Calu3 (cell line): ENCODE results near the gene TP53BP1. TPM values are rescaled to one million over a fixed set of nuclear protein-coding genes. Genes with fewer than 3 reads are reported as not detected.

Source experiments
- BruUV-seq: library from RNA; stranded (reverse); fragments of 400-500 nt; replicated peaks from 2 replicates; lab custom pipeline; 2021; lab: Mats Ljungman, UMichigan
- CTCF ChIA-PET: fragments of 300-600 bp; sonication (Branson Sonifier 250); formaldehyde crosslinking; loops from one replicate; lab custom pipeline; 2022; ENCODE audit warnings: antibody characterized with exemption; lab: Charles Lee
- DNase-seq: peaks from one replicate; pipeline ENCODE4 v3.0.0; 2022
- H3K27ac Mint-ChIP-seq: one replicate; pipeline ENCODE4 v1.8.0; 2022; ENCODE audit warnings: mixed read lengths; ENCODE audit not compliant: unreplicated experiment
- H3K27me3 Mint-ChIP-seq: one replicate; pipeline ENCODE4 v1.8.0; 2022; ENCODE audit warnings: mixed read lengths; ENCODE audit not compliant: unreplicated experiment
- H3K36me3 Mint-ChIP-seq: one replicate; pipeline ENCODE4 v1.8.0; 2022; ENCODE audit warnings: mild to moderate bottlenecking, moderate library complexity, mixed read lengths; ENCODE audit not compliant: insufficient read depth, unreplicated experiment
- H3K4me1 Mint-ChIP-seq: one replicate; pipeline ENCODE4 v1.8.0; 2022; ENCODE audit warnings: mild to moderate bottlenecking, low read depth, mixed read lengths; ENCODE audit not compliant: unreplicated experiment
- H3K4me3 Mint-ChIP-seq: one replicate; pipeline ENCODE4 v1.8.0; 2022; ENCODE audit warnings: mild to moderate bottlenecking, low read depth, moderate library complexity, mixed read lengths; ENCODE audit not compliant: unreplicated experiment
- H3K9me3 Mint-ChIP-seq: one replicate; pipeline ENCODE4 v1.8.0; 2022; ENCODE audit warnings: low read depth, mixed read lengths; ENCODE audit not compliant: unreplicated experiment
- CTCF ChIP-seq: fragments of 200-600 bp; IDR thresholded peaks from one replicate; pipeline ENCODE4 v1.8.0; 2022; ENCODE audit warnings: antibody characterized with exemption; ENCODE audit not compliant: unreplicated experiment
- intact Hi-C: fragments of 100-400 bp; cut with micrococcal nuclease; formaldehyde crosslinking; loops from one replicate; pipeline ENCODE4 v1.10.0; 2022; ENCODE audit not compliant: unreplicated experiment
- total RNA-seq: library from RNA; stranded (reverse); gene quantifications from 2 replicates; pipeline ENCODE4 v1.2.3, GENCODE V29; 2022

TP53BP1 gene
- total RNA-seq, 1 experiment from 2014 or later: 36.2 TPM

- Mint-ChIP-seq H3K9me3 (no peaks in the 10 kb centered on the region), H3K27ac (peak within 1 kb of the TSS; percentile 36), H3K4me3 (peak within 1 kb of the TSS; percentile 88), H3K36me3 (peaks cover 23% of the 10 kb centered on the region), H3K27me3 (no peaks in the 10 kb centered on the region), H3K4me1 (peaks cover 22% of the 10 kb centered on the region)
- TF ChIP-seq CTCF: no peak
- CTCF ChIA-PET: interaction anchor here (0.6 to 0.9 kb wide), 2 partner anchors 11 to 491 kb away, joined by 3 to 7 read pairs; no protein-coding TSS in a partner anchor
- BruUV-seq: no TSS peak
- peak; percentile 79 for DNase-seq
- intact Hi-C loops: no loop called here
Observed at GRCh38 chr15:43370975-43371974, 121.7 kb downstream of the TP53BP1 start, which contains the start of the genes TUBGCP4 and ZSCAN29. Gene TUBGCP4, plus strand, starts transcription at chr15:43371101. Its CDS starts 254 bp downstream, at chr15:43371355. Gene ZSCAN29, minus strand, starts transcription at chr15:43371043. Its CDS starts 1,130 bp downstream, at chr15:43369913.

- TF ChIP-seq CTCF: no peak
- Mint-ChIP-seq H3K36me3 (peaks cover 23% of the 10 kb centered on the region), H3K4me1 (peaks cover 22% of the 10 kb centered on the region), H3K27me3 (no peaks in the 10 kb centered on the region), H3K4me3 (peak overlapping the region; percentile 88), H3K27ac (peak overlapping the region; percentile 36), H3K9me3 (no peaks in the 10 kb centered on the region)
- intact Hi-C loops: no loop called here
- BruUV-seq: no TSS peak
- CTCF ChIA-PET: interaction anchor here (0.6 to 0.9 kb wide), 2 partner anchors 11 to 491 kb away, joined by 3 to 7 read pairs; no protein-coding TSS in a partner anchor
- no peak for DNase-seq
Observed at GRCh38 chr15:43370310-43370974, 122.5 kb downstream of the TP53BP1 start.

- no peak for TF ChIP-seq CTCF
- peaks cover 33% of the 10 kb centered on the region for H3K36me3 Mint-ChIP-seq
- CTCF ChIA-PET: no interaction called here
- no peak overlapping the region for H3K27ac Mint-ChIP-seq
- DNase-seq: no peak
- H3K27me3 Mint-ChIP-seq: no peaks in the 10 kb centered on the region
- peaks cover 7% of the 10 kb centered on the region for H3K9me3 Mint-ChIP-seq
- no peaks in the 10 kb centered on the region for H3K4me1 Mint-ChIP-seq
- intact Hi-C loops: no loop called here
- no TSS peak for BruUV-seq
- no peak overlapping the region for H3K4me3 Mint-ChIP-seq
Observed at GRCh38 chr15:43361313-43361903, 131.5 kb downstream of the TP53BP1 start.

- DNase-seq: no peak
- Mint-ChIP-seq H3K9me3 (peaks cover 7% of the 10 kb centered on the region), H3K27ac (no peak overlapping the region), H3K4me1 (no peaks in the 10 kb centered on the region), H3K27me3 (no peaks in the 10 kb centered on the region), H3K4me3 (no peak overlapping the region), H3K36me3 (peaks cover 32% of the 10 kb centered on the region)
- no TSS peak for BruUV-seq
- CTCF ChIA-PET: no interaction called here
- intact Hi-C loops: no loop called here
- no peak for TF ChIP-seq CTCF
Observed at GRCh38 chr15:43360821-43361220, 132.1 kb downstream of the TP53BP1 start.
